Muscle layer of duodenum (tissue), 2 donors: ENCODE results near the gene PCDHGA1.
"Not testable (repeated sequence)": the region's sequence is repeated elsewhere in the genome, so short reads cannot be mapped to it uniquely, and the experiment has no call there.

Experiments used
- H3K27ac ChIP-seq: one replicate; pipeline ENCODE4 v1.7.0; 2013; ENCODE audit warnings: mild to moderate bottlenecking, low read length
- H3K27me3 ChIP-seq: one replicate; pipeline ENCODE4 v1.7.0; 2013; ENCODE audit warnings: low read depth, mild to moderate bottlenecking, control low read depth, low read length
- H3K36me3 ChIP-seq, 2 donors: one replicate each; pipeline ENCODE4 v1.7.0; 2013; ENCODE audit warnings: low read length in 2 of 2, control low read depth in 1 of 2, mild to moderate bottlenecking in 1 of 2; ENCODE audit not compliant: insufficient read depth in 2 of 2, control insufficient read depth in 1 of 2
- H3K4me1 ChIP-seq, 2 donors: one replicate each; pipeline ENCODE4 v1.7.0; 2013; ENCODE audit warnings: low read length in 2 of 2, mild to moderate bottlenecking in 2 of 2, control low read depth in 1 of 2, moderate library complexity in 1 of 2; ENCODE audit not compliant: insufficient read depth in 2 of 2, control insufficient read depth in 1 of 2
- H3K4me3 ChIP-seq, 2 donors: one replicate each; pipeline ENCODE4 v1.7.0; 2013; ENCODE audit warnings: low read length in 2 of 2, low read depth in 1 of 2, mild to moderate bottlenecking in 1 of 2
- H3K9me3 ChIP-seq, 2 donors: one replicate each; pipeline ENCODE4 v1.7.0; 2013; ENCODE audit warnings: low read length in 2 of 2, control low read depth in 1 of 2, mild to moderate bottlenecking in 1 of 2; ENCODE audit not compliant: control insufficient read depth in 1 of 2
- donor health status: healthy.

Gene PCDHGA1

DNA sequence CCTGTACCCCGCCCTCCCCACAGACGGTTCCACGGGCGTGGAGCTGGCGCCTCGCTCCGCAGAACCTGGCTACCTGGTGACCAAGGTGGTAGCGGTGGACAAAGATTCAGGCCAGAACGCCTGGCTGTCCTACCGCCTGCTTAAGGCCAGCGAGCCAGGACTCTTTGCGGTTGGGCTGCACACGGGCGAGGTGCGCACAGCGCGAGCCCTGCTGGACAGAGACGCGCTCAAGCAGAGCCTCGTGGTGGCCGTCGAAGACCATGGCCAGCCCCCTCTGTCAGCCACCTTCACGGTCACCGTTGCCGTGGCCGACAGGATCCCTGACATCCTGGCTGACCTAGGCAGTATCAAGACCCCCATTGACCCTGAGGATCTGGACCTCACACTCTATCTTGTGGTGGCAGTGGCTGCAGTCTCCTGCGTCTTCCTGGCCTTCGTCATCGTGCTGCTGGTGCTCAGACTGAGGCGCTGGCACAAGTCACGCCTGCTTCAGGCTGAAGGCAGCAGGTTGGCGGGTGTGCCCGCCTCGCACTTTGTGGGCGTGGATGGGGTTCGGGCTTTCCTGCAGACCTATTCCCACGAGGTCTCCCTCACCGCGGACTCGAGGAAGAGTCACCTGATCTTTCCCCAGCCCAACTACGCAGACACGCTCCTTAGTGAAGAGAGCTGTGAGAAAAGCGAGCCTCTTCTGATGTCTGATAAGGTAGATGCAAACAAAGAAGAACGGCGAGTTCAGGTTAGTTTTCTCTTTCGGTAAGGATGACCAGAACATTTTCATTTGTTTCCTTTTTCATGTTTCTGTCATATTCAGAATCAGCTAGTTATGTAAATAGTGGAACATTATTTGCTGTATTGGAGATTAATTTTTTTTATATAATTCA is 35.9 kb downstream of the PCDHGA1 start:
- peaks cover 49 to 77% of the 10 kb centered on the region in 2 donors for H3K9me3 ChIP-seq
- H3K27me3 ChIP-seq, result no peaks in the 10 kb centered on the region
- no peaks in the 10 kb centered on the region for H3K4me1 ChIP-seq
- no peak overlapping the region for H3K27ac ChIP-seq
- H3K4me3 ChIP-seq, result peak overlapping the region; percentile 34 to 66
- peaks cover 0 to 7% of the 10 kb centered on the region in 2 donors for H3K36me3 ChIP-seq

DNA sequence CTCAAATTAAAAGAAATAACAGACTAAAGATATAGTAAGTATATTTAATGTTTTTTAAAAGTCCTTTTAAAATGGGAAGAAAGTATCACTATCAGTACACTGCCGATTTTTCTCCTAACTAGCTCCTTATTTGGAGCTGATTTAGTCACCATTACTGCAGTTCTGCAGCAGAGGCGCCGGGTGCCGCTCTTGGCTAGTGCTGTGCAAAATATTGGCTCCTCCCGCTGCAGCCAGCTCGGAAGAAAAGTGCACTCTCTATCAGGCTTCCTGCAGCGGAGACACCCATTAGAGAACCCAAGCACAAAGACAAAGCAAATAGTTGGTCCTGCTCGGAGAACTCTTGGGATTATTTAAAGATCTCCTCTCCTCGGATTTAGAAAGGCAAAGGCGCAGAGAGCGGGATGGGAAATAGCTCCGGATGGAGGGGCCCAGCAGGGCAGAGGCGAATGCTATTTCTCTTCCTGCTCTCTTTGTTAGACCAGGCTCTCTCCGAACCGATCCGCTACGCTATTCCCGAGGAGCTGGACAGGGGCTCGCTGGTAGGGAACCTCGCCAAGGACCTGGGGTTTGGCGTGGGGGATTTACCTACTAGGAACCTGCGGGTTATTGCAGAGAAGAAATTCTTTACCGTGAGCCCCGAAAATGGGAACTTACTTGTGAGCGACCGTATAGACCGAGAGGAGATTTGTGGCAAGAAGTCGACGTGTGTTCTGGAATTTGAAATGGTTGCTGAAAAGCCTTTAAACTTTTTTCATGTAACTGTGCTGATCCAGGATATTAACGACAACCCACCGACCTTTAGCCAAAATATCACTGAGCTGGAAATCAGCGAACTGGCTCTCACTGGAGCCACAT is 39.9 kb downstream of the PCDHGA1 start, which contains the start of gene PCDHGB3:
Gene PCDHGB3, plus strand, starts transcription at position 249 of the 855 bp plus-strand sequence. Its CDS starts 153 bp downstream, at position 402.
- Histone ChIP-seq H3K27me3 (no peaks in the 10 kb centered on the region), H3K27ac (no peak within 1 kb of the TSS), H3K36me3 (peaks cover 0 to 27% of the 10 kb centered on the region in 2 donors), H3K4me3 (peak within 1 kb of the TSS; percentile 13 to 75), H3K9me3 (peaks cover 51 to 78% of the 10 kb centered on the region in 2 donors), H3K4me1 (no peaks in the 10 kb centered on the region)

GRCh38 chr5:141371572-141372475 is 41.5 kb downstream of the PCDHGA1 start:
- H3K27me3 ChIP-seq, result no peaks in the 10 kb centered on the region
- H3K9me3 ChIP-seq, result peaks cover 51 to 77% of the 10 kb centered on the region in 2 donors
- peaks cover 0 to 27% of the 10 kb centered on the region in 2 donors for H3K36me3 ChIP-seq
- peak overlapping the region; percentile 23 to 75 for H3K4me3 ChIP-seq
- H3K27ac ChIP-seq, result no peak overlapping the region
- H3K4me1 ChIP-seq, result no peaks in the 10 kb centered on the region

DNA sequence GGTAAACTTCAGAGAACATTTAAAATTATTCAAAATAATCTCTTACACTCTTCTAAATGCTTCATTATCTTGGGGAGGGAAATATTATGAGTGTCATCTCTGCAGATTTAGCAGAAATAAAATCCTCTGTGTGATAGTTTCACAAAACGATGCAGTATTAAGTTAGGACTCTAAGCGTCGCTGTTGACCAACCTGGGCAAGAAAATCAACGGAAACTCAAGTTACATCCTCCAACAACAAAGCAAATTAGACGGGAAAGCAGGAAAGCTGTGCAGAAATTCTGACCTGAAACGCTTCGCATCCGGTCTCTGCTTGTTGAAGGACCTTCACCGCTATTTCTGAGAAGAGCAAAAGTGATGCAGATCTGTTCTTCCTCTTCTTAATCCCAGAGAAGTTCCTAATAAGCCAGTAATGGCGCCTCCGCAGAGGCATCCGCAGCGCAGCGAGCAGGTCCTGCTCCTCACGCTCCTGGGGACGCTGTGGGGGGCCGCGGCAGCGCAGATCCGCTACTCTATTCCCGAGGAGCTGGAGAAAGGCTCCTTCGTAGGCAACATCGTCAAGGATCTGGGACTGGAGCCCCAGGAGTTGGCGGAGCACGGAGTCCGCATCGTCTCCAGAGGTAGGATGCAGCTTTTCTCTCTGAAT is 43.5 kb downstream of the PCDHGA1 start, which contains the start of gene PCDHGA6:
Gene PCDHGA6, plus strand, starts transcription at position 219 of the 645 bp plus-strand sequence. Its CDS starts 193 bp downstream, at position 412.
- H3K27me3 ChIP-seq, result no peaks in the 10 kb centered on the region
- H3K4me3 ChIP-seq, result peak within 1 kb of the TSS; percentile 34 to 75
- peaks cover 45 to 81% of the 10 kb centered on the region in 2 donors for H3K9me3 ChIP-seq
- no peaks in the 10 kb centered on the region for H3K4me1 ChIP-seq
- H3K27ac ChIP-seq, result no peak within 1 kb of the TSS
- peaks cover 0 to 32% of the 10 kb centered on the region in 2 donors for H3K36me3 ChIP-seq

GRCh38 chr5:141374627-141375026 is 44.3 kb downstream of the PCDHGA1 start:
- H3K4me3 ChIP-seq, result peak overlapping the region; percentile 34 to 75

GRCh38 chr5:141375444-141376155 is 45.3 kb downstream of the PCDHGA1 start:
- H3K9me3 ChIP-seq, result peaks cover 51 to 83% of the 10 kb centered on the region in 2 donors
- H3K27me3 ChIP-seq, result not testable (repeated sequence)

More at GRCh38 chr5:141374627-141375026, 44.3 kb downstream of the PCDHGA1 start:
- peaks cover 48 to 83% of the 10 kb centered on the region in 2 donors for H3K9me3 ChIP-seq
- H3K4me1 ChIP-seq, result no peaks in the 10 kb centered on the region
- no peaks in the 10 kb centered on the region for H3K27me3 ChIP-seq
- peaks cover 0 to 32% of the 10 kb centered on the region in 2 donors for H3K36me3 ChIP-seq
- H3K27ac ChIP-seq, result no peak overlapping the region

GRCh38 chr5:141382469-141383294 is 52.4 kb downstream of the PCDHGA1 start, which contains the start of gene PCDHGA7:
TSS of gene PCDHGA7 (plus strand) at chr5:141382742. CDS start at chr5:141382900, 158 bp downstream.
- no peak within 1 kb of the TSS for H3K27ac ChIP-seq
- peak within 1 kb of the TSS; percentile 45 to 73 for H3K4me3 ChIP-seq
- H3K27me3 ChIP-seq, result no peaks in the 10 kb centered on the region
- H3K9me3 ChIP-seq, result peaks cover 61 to 82% of the 10 kb centered on the region in 2 donors
- peaks cover 0 to 11% of the 10 kb centered on the region in 2 donors for H3K36me3 ChIP-seq
- H3K4me1 ChIP-seq, result no peaks in the 10 kb centered on the region

More at GRCh38 chr5:141375444-141376155, 45.3 kb downstream of the PCDHGA1 start:
- peak overlapping the region in 1 of 2 donors; percentile 75 for H3K4me3 ChIP-seq
- not testable (repeated sequence) for H3K4me1 ChIP-seq, H3K27ac ChIP-seq
- peaks cover 0 to 25% of the 10 kb centered on the region in 2 donors for H3K36me3 ChIP-seq

- Histone ChIP-seq H3K4me1 (no peaks in the 10 kb centered on the region), H3K4me3 (peak overlapping the region; percentile 45 to 73), H3K27me3 (no peaks in the 10 kb centered on the region), H3K9me3 (peaks cover 63 to 84% of the 10 kb centered on the region in 2 donors), H3K27ac (no peak overlapping the region), H3K36me3 (peaks cover 0 to 11% of the 10 kb centered on the region in 2 donors)
These were observed 53.0 kb downstream of the PCDHGA1 start for GRCh38 chr5:141383345-141383744.
